DMS79 (cell line): ENCODE measurements around the gene PLA2G4A.
"Not testable (repeated sequence)": the region's sequence is repeated elsewhere in the genome, so short reads cannot be mapped to it uniquely, and the experiment has no call there.

Experiments
- DNase-seq: peaks from one replicate; lab custom pipeline; 2025; lab: John Stamatoyannopoulos, UW

The PLA2G4A gene

GRCh38 chr1:186922814-186923213 lies 94.1 kb downstream of the PLA2G4A start:
- DNase-seq, result not testable (repeated sequence)

DNA sequence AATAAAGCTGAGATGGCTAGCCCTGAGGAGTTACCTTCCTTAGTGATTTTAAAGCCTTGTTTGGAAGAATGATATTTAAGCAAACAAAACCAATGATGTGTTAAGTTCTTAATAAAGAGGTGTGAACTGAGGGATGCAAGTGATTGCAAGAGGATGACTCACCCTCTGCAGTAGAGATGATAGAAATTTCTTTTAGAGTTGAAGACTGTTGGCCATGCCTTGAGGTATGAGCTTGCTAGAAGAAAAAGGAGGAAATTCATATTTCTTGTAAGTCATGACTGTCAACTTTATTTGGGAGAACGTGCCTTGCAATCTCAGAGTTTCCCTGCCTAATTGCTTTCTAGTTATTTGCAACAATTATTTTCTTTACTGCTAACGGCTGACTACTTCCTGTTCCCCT lies 94.7 kb downstream of the PLA2G4A start:
- DNase-seq, result no peak

DNA sequence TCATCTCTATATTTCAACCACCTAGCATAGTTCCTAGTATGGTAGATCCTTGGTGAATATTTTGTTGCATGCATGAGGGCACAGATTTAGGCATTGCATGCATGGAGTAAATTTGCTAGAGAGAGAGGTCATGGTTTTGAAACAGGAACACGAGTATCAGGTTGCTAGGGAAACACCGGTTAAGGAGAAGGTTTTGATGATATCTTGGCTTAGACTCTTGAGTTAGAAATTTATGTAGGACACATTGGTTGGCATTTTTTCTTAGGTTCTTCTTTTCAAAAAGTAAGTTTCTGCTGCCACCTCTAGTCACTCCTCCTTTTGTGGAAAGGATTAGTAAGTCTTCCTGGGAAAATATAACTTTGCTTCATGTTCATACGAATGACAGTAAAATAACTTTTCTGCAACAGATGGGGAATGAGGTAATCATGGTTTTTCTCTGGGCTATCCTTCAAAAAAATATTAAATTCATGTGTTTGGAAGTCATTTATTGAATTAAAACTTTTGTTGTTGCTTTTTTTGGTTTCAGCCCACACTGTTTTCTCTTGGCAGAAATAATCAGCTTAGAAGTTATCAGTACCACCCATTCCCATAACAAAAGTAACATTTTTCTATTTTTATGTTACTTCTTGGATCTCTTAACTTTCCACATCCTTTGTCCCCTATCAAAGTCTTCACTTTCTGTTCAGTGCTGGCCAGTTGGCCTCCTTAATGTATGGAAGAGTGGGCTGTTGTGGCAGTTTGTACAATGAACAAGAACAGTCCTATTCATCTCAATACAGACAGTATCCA lies 97.3 kb downstream of the PLA2G4A start:
- DNase-seq, result no peak

- DNase-seq, result no peak
Measured at GRCh38 chr1:186927884-186928283, 99.1 kb downstream of the PLA2G4A start.

- no peak for DNase-seq
Measured at GRCh38 chr1:186930238-186930637, 101.5 kb downstream of the PLA2G4A start.

DNA sequence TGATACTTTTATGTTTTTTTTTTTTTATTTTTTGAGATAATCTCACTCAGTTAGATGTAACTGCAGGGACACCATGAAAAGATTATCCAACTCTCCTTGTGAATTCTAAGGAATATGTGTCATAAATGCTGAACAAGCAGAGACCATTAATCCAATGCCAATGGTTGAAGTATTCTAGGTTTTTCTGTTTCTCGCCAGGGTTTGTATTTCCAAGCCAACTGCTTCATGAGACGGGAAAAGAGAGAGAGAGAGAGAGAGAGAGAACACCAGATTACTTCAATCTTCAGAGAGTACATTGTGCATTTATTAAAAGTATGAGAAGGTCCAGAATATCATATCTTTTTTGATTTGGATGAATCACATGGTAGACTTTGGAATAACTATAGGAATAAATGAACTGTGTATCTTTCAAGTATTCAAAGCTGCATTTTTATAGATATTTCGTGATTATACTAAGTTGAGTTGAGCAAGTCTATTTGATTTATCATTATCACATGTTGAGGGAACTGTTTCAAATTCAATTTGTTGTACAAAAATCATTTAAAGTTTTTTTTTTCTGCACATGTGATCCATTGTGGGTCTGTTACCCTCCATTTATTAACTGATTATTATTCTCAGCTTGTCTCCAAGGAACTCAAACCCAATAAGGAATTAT lies 108.4 kb downstream of the PLA2G4A start:
- DNase-seq, result no peak

DNA sequence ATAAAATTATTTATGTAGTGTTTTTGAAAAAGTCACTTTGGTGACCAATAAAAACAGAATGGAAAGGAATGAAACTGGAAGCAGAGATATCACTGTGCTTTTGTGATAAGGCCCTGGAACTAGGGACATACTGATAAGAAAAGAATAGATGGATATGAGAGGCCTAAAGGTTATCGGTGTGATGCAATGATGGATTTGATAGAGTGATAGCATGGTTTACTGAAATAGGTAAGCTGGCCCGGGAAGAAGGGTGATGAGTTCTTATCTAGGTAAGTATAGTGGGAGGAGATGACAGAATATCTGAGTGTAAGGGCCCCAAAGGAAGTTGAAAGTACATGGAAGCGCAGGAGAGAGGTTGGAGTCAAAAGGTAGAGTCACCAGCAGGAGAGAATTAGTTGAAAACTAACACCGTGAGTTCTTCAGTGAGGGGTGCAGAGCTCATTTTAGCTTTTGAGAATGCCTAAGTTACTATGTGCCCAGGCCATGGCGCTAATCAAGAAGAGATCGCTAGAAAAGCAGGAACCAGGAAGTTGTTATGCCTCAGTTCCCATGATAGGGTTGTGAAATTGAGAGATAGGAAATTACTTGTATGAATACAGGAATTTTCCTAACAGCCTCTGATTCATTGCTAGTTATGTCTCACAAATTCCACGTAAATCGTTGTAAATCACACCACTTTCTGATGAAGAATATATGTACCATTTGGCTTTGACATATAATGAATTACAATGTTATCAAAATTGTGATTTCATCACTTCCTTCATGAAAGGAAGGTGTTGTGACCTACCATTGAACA lies 115.3 kb downstream of the PLA2G4A start:
- DNase-seq, result no peak

DNA sequence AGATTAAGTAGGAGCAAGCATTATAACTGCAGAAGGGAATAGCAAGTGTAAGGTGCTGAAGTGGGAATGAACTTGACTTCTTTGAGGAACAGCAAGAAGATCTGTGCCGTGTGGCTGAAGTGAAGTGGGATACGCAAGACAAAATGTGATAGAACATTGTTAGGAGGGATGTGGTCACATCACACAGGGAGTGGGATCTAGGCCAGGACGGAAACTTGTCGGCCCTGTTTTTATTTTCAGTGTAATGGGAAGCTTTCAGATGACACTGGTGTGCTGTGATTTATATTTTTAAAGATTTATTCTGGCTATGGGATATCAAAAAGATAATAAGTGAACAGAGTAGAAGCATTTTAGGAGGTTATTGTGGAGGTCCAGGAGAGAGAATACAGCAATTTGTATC lies 116.4 kb downstream of the PLA2G4A start:
- no peak for DNase-seq

- no peak for DNase-seq
Measured at GRCh38 chr1:186948535-186948934, 119.8 kb downstream of the PLA2G4A start.

DNA sequence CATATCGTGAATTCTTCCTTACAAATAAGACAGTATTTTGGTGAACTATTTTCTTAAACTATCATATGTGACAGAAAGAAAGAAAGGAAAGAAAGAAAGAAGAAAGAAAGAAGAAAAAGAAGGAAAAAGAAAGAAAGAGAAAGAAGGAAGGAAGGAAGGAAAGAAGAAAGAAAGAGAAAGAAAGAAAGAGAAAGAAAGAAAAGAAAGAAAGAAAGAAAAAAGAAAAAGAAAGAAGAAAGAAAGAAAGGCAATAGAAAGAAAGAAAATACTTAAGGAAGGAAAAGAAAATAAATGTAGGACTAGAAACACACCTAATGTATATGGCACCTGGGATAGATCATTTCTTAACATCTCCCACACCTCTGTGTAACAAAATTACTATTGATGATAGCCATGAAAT lies 120.4 kb downstream of the PLA2G4A start:
- DNase-seq, result no peak

GRCh38 chr1:186950547-186950946 lies 121.8 kb downstream of the PLA2G4A start:
- no peak for DNase-seq

DNA sequence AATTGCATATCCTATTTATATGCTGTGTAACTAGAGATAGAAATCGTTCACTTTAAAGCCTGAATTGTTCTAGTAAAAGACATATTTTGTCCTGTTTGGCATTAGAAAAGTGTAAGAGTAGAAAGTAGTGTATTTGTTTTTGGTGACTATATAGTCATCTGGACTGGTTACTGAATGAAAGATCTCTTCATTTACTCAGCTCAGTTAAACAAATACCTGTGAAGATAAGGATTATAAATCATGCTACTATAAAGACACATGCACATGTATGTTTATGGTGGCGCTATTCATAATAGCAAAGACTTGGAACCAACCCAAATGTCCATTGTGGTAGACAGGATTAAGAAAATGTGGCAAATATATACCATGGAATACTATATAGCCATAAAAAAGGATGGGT lies 125.1 kb downstream of the PLA2G4A start:
- DNase-seq, result no peak

DNA sequence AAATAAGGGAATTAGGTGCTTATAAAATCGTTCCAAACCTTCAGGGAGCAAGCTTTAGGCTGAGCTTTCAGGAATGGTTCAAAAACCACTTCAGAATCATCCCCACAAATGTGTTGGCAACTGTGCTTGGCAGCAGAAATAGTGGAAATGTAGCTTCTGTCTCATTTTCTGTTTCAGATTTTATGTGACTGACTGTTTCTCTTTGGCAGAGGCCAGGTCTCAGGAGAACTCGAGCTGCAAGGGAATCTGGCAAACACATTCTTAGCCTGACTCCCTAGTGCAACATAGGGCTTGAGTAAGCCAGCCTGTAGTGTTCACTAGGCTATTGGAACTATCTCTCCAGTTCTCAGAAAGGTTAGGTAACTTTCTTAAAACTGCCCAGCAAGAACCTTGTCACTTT lies 128.6 kb downstream of the PLA2G4A start:
- DNase-seq, result no peak

DNA sequence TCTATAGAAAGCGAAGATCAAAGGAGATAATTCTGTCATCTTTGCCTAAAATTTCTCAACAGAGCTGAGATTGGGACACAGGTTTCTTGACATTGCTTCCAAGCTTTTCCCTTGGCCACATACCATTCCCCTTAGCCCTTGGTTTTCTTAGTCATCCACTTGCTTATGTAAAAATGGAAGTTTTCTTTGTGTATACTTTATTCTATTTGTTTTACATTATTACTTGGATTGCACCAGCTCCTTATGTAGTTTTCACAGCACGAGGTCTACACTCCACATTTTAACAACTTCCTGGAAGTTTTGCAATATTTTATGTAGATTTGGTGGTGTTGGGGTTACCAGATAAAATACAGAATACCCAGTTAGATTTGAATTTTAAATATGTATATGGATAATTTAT lies 129.8 kb downstream of the PLA2G4A start:
- DNase-seq, result no peak

- no peak for DNase-seq
Measured at GRCh38 chr1:186960861-186961260, 132.1 kb downstream of the PLA2G4A start.

DNA sequence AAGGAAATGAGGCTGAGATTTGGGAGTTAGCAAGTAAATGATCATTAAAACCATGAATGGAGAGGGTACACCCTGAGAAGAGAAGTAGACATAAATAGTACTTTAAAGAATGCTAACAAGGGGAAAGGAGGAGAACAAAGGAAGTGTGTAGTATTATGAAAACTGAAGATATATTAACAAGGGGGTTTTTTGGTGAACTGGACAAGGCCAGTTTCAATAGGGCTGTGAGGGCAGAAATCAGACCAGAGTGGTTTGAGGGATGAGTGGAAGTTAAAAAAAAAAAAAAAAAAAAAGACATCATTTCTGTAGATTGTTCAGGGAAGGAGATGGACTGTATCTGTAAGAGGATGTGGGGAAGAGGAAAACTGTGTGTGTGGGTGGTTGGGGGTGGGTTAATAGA lies 137.1 kb downstream of the PLA2G4A start:
- DNase-seq, result no peak

GRCh38 chr1:186966456-186966855 lies 137.7 kb downstream of the PLA2G4A start:
- no peak for DNase-seq

DNA sequence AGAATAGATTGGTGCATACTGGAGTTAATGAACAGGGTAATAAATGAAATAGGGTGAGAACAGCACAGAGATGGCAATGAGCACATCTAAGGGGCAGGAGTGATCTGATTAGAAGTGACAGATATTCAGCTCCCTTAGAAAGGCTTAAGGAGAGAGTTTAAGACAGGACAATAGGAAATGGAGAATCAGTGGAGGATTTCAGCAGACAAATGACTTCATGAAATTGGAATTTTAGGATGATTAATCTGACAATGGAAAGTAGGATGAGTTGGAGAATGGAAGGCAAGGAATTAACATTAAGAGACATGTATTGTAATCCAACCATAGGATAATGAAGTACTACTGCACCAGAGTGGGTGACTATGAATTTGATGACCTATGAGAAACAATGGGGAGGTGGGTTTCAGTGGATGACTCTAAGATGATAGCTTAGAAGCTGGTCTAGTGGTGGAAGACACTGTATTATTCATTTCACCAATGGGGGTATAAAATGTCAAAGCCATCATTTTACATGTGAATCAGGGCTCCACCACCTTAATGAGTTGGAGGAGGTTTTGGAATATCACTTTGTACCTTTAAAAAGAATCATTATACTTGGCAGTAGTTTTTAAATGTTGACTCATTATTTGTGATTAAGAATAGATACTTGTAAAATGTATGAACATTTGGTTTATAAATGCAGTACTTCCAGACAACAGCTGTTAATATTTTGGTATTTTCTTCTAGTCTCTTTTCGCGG lies 139.1 kb downstream of the PLA2G4A start:
- no peak for DNase-seq

DNA sequence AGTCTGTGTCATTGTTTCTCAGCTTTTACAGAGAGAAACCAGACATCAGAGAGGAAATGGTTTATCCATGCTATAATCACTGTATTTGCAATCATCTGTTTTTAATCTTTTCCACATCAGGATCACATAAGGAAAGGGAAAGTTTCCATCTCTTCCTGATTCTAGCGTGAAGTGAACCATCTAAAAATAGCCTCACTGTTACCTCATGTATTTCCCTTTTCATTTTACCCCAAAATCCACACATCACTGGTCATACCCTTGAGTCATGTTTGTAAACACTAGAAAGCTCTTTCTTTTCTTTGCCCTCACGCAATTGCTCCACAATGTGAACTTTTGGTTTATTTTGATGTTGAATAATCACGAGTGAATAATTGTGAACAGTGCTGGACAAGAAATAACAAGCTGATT lies 146.0 kb downstream of the PLA2G4A start:
- DNase-seq, result no peak

GRCh38 chr1:186975220-186975619 lies 146.5 kb downstream of the PLA2G4A start:
- DNase-seq, result no peak

- DNase-seq, result no peak
Measured at GRCh38 chr1:186976700-186977099, 148.0 kb downstream of the PLA2G4A start.

GRCh38 chr1:186977266-186977957 lies 148.7 kb downstream of the PLA2G4A start:
- DNase-seq, result no peak
